Caco-2 (cell line): ENCODE measurements around the gene UQCR11. TPM values are rescaled to one million over a fixed set of nuclear protein-coding genes. Genes with fewer than 3 reads are reported as not detected.

ENCODE experiments used
- BruUV-seq: library from RNA; stranded (reverse); fragments of 400-500 nt; replicated peaks from 2 replicates; lab custom pipeline; 2021; lab: Mats Ljungman, UMichigan
- CTCF ChIA-PET: fragments of 300-600 bp; sonication (Branson Sonifier 250); formaldehyde crosslinking; loops from one replicate; lab custom pipeline; 2022; ENCODE audit warnings: antibody characterized with exemption; lab: Charles Lee
- POLR2A ChIA-PET: fragments of 300-600 bp; sonication (Branson Sonifier 250); formaldehyde crosslinking; loops from one replicate; lab custom pipeline; 2022; ENCODE audit warnings: antibody characterized with exemption; lab: Charles Lee
- DNase-seq, 2 experiments: peaks; one replicate each; pipeline versions ENCODE4 v3.0.0 to v3.0.0-alpha.2; 2020 to 2022
- H3K27me3 ChIP-seq: replicated peaks from 2 replicates; pipeline ENCODE4 v1.6.0; 2011; ENCODE audit warnings: low read length; ENCODE audit not compliant: control insufficient read depth, insufficient read depth
- H3K36me3 ChIP-seq: 2 replicates; pipeline ENCODE4 v1.5.1; 2011; ENCODE audit warnings: low read length; ENCODE audit not compliant: control insufficient read depth, insufficient read depth
- H3K4me1 ChIP-seq: fragments of 250-450 bp; sonication (Bioruptor Pico); 2 replicates; pipeline ENCODE4 v1.5.1; 2020; ENCODE audit warnings: mild to moderate bottlenecking
- H3K4me3 ChIP-seq: 2 replicates; pipeline ENCODE4 v1.5.1; 2011; ENCODE audit warnings: low read depth, mild to moderate bottlenecking, control low read depth, low read length
- H3K9me3 ChIP-seq: fragments of 250-450 bp; sonication (Bioruptor Pico); 2 replicates; pipeline ENCODE4 v1.5.1; 2020; ENCODE audit warnings: mild to moderate bottlenecking, moderate library complexity
- H3K27ac Mint-ChIP-seq: one replicate; pipeline ENCODE4 v1.8.0; 2022; ENCODE audit warnings: mixed read lengths; ENCODE audit not compliant: unreplicated experiment
- H3K27me3 Mint-ChIP-seq: one replicate; pipeline ENCODE4 v1.8.0; 2022; ENCODE audit warnings: mixed read lengths; ENCODE audit not compliant: insufficient read depth, unreplicated experiment
- H3K36me3 Mint-ChIP-seq: one replicate; pipeline ENCODE4 v1.8.0; 2022; ENCODE audit warnings: mild to moderate bottlenecking, mixed read lengths; ENCODE audit not compliant: insufficient read depth, unreplicated experiment
- H3K4me1 Mint-ChIP-seq: one replicate; pipeline ENCODE4 v1.8.0; 2022; ENCODE audit warnings: low read depth, mixed read lengths; ENCODE audit not compliant: unreplicated experiment
- H3K4me3 Mint-ChIP-seq: one replicate; pipeline ENCODE4 v1.8.0; 2022; ENCODE audit warnings: mild to moderate bottlenecking, moderate library complexity, mixed read lengths; ENCODE audit not compliant: unreplicated experiment
- H3K9me3 Mint-ChIP-seq: one replicate; pipeline ENCODE4 v1.8.0; 2022; ENCODE audit warnings: mixed read lengths; ENCODE audit not compliant: unreplicated experiment
- CTCF ChIP-seq, 2 experiments: fragments of 200-600 bp in 1 of 2; IDR thresholded peaks; 1 replicate in 1 of 2; 2 replicates in 1 of 2; pipeline versions ENCODE4 v1.5.1 to v1.8.0; 2011 to 2022; ENCODE audit warnings: antibody characterized with exemption in 1 of 2, control low read depth in 1 of 2, inconsistent platforms in 1 of 2, low read depth in 1 of 2, low read length in 1 of 2, mild to moderate bottlenecking in 1 of 2, moderate library complexity in 1 of 2; ENCODE audit not compliant: insufficient read depth in 1 of 2, severe bottlenecking in 1 of 2, unreplicated experiment in 1 of 2
- intact Hi-C: fragments of 100-400 bp; cut with micrococcal nuclease; formaldehyde crosslinking; loops from one replicate; pipeline ENCODE4 v1.10.0; 2022; ENCODE audit not compliant: unreplicated experiment
- total RNA-seq: library from RNA; stranded (reverse); gene quantifications from 2 replicates; pipeline ENCODE4 v1.2.3, GENCODE V29; 2022

Gene UQCR11
- total RNA-seq, 1 experiment from 2014 or later, result 222 TPM

GRCh38 chr19:1555487-1556389 lies 49.5 kb downstream of the UQCR11 start:
- no peaks in the 10 kb centered on the region for H3K4me1 ChIP-seq
- H3K9me3 ChIP-seq, result no peaks in the 10 kb centered on the region
- intact Hi-C loops, result no loop called here
- 0 out of 2 replicates have a peak, but pooled peaks cover 1% of the 10 kb centered on the region for H3K36me3 ChIP-seq
- Mint-ChIP-seq H3K27ac (no peak overlapping the region), H3K4me3 (no peak overlapping the region), H3K4me1 (no peaks in the 10 kb centered on the region), H3K9me3 (no peaks in the 10 kb centered on the region), H3K27me3 (no peaks in the 10 kb centered on the region), H3K36me3 (peaks cover 33% of the 10 kb centered on the region)
- CTCF ChIA-PET, result no interaction called here
- no peak overlapping the region for H3K4me3 ChIP-seq
- no peaks in the 10 kb centered on the region for H3K27me3 ChIP-seq
- BruUV-seq, result no TSS peak
- POLR2A ChIA-PET, result no interaction called here
- no peak for DNase-seq
- TF ChIP-seq CTCF (IDR thresholded peaks at IDR 0.05; ENCODE audit: insufficient read depth in 1 of 2, low read depth in 1 of 2, low read length in 1 of 2, severe bottlenecking in 1 of 2, unreplicated experiment in 1 of 2), result no peak

- Mint-ChIP-seq H3K27ac (no peak overlapping the region), H3K4me1 (no peaks in the 10 kb centered on the region), H3K36me3 (peaks cover 33% of the 10 kb centered on the region), H3K27me3 (no peaks in the 10 kb centered on the region), H3K9me3 (no peaks in the 10 kb centered on the region), H3K4me3 (no peak overlapping the region)
- no peak overlapping the region for H3K4me3 ChIP-seq
- intact Hi-C loops, result no loop called here
- no peaks in the 10 kb centered on the region for H3K9me3 ChIP-seq
- ChIA-PET CTCF (no interaction called here), POLR2A (no interaction called here)
- no peak for DNase-seq
- 0 out of 2 replicates have a peak, but pooled peaks cover 1% of the 10 kb centered on the region for H3K36me3 ChIP-seq
- BruUV-seq, result TSS peak; percentile 17
- no peaks in the 10 kb centered on the region for H3K4me1 ChIP-seq
- no peaks in the 10 kb centered on the region for H3K27me3 ChIP-seq
- TF ChIP-seq CTCF (IDR thresholded peaks at IDR 0.05; ENCODE audit: insufficient read depth in 1 of 2, low read depth in 1 of 2, low read length in 1 of 2, severe bottlenecking in 1 of 2, unreplicated experiment in 1 of 2), result no peak
Observed at GRCh38 chr19:1554968-1555367, 50.3 kb downstream of the UQCR11 start.

- H3K27ac Mint-ChIP-seq, result no peak overlapping the region
- intact Hi-C loops, result no loop called here
- BruUV-seq, result no TSS peak
- H3K36me3 Mint-ChIP-seq, result peaks cover 25% of the 10 kb centered on the region
- no peak for DNase-seq
- H3K27me3 Mint-ChIP-seq, result no peaks in the 10 kb centered on the region
- CTCF ChIA-PET, result interaction anchor here (0.6 kb wide), 1 partner anchor 222 kb away, joined by 4 read pairs; no protein-coding TSS in a partner anchor
- no peaks in the 10 kb centered on the region for H3K4me1 ChIP-seq
- no peaks in the 10 kb centered on the region for H3K27me3 ChIP-seq
- H3K9me3 ChIP-seq, result no peaks in the 10 kb centered on the region
- H3K36me3 ChIP-seq, result 0 out of 2 replicates have a peak, but pooled peaks cover 1% of the 10 kb centered on the region
- H3K4me3 ChIP-seq, result no peak overlapping the region
- H3K4me3 Mint-ChIP-seq, result no peak overlapping the region
- no peak for TF ChIP-seq CTCF (IDR thresholded peaks at IDR 0.05; ENCODE audit: insufficient read depth in 1 of 2, low read depth in 1 of 2, low read length in 1 of 2, severe bottlenecking in 1 of 2, unreplicated experiment in 1 of 2)
- no peaks in the 10 kb centered on the region for H3K9me3 Mint-ChIP-seq
- H3K4me1 Mint-ChIP-seq, result no peaks in the 10 kb centered on the region
- POLR2A ChIA-PET, result no interaction called here
Observed at GRCh38 chr19:1553415-1553814, 51.8 kb downstream of the UQCR11 start.
